ENCODE measurements around the gene STX7.

STX7 gene

DNA sequence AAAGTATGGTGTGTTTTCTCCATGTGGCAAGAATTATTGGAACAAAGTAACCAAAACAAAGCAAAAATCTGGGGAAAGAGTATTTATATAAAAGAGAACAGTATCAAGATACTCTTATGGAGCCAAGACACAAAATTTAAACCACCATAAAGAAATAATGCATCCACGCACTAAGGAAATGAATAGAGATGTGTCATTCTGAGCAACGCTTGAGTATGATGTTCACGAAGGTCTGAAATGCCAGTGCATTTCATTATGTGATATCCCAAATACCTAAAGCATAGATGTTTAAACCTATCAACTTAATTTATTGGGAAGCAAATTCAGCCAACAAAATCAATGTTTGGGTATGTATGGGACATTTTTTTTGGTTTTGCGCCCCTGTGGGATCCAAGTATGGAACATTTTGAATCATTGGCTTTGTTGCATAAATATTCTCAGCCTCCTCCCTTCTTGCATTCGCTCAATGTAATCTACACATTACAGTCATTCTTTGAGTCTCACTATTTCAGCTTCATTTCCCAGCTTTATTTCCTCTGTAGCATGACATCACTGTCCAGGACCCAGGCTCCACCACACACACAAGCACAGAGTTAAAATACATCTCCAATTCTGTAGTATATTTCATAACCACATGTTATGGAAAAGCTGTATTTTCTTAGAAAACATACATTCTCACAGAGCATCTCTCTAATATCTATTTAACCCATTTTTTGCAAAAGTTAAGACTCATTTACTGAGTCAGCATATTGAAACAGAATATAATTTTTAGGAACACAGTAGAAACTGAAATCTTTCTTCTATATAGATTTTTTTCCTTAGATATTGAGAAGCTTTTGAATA is 100.0 kb downstream of the STX7 start:
- DNase-seq (ENCODE audit: low spot score): no peak

GRCh38 chr6:132411296-132411695 is 101.6 kb downstream of the STX7 start:
- DNase-seq (ENCODE audit: low spot score): no peak

DNA sequence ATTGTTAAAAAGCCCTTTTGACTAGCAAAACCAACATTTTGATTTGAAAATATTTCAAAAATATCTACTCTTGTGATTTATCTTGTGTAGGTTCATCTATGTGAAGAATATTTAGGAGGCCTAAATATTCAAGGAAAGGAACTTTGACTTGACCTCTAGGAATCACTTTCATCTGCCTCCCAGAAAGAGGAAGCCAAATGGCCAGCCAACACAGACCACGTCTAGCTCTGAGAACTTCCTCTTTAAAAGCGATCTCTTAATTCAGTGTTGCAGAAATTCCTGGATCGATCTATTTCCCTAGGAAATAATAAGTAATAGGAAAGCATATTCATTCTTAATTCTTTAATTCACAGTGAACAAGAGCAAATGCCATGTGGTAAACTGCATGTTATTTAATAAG is 102.1 kb downstream of the STX7 start:
- DNase-seq (ENCODE audit: low spot score): peak; percentile 31

- no peak for DNase-seq (ENCODE audit: low spot score)
These were observed 107.6 kb downstream of the STX7 start for GRCh38 chr6:132405143-132405915.

- DNase-seq (ENCODE audit: low spot score): no peak
These were observed 108.2 kb downstream of the STX7 start for GRCh38 chr6:132404736-132405135.

GRCh38 chr6:132404330-132404729 is 108.6 kb downstream of the STX7 start:
- no peak for DNase-seq (ENCODE audit: low spot score)

GRCh38 chr6:132401618-132402285 is 111.2 kb downstream of the STX7 start:
- DNase-seq (ENCODE audit: low spot score): no peak

DNA sequence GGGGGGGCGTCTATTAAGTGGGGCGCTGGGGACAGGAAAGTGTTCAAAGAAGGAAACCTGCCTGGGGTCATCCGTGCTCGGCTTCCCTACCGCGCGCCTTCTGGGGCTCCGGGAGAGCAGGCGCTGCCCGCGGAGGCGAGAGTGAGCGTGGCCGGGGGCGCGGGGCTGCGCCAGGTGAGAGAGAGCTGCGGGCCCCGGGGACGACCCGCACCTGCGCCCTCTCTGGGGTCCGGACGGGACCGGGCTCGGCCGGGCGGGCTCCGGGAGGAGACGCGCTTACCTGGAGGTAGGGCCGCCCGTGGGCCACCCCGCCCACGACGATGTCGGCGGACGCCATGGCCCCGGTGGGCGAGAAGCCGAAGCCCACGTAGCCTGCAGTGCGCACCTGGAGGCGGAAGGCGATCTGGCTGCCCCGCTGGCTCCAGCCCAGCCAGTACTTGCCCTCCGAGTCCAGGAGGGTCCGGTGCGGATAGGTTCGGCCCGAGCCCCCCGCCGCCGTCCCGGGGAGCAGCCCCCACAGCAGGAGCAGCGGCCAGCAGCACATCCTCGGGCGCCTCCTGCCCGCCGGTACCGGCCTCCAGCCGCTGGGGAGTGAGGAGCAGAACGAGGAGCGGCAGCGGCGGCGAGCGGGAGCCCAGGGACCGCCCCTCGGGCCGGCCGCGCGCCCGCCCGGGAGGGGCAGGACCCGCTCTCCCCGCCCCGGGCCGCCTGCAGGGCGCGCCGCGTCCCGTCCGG is 111.9 kb downstream of the STX7 start, which contains the start of gene MOXD1:
Gene MOXD1, minus strand, starts transcription at position 593 of the 735 bp plus-strand sequence. Its CDS starts 49 bp downstream, at position 544.
- DNase-seq (ENCODE audit: low spot score): no peak

DNA sequence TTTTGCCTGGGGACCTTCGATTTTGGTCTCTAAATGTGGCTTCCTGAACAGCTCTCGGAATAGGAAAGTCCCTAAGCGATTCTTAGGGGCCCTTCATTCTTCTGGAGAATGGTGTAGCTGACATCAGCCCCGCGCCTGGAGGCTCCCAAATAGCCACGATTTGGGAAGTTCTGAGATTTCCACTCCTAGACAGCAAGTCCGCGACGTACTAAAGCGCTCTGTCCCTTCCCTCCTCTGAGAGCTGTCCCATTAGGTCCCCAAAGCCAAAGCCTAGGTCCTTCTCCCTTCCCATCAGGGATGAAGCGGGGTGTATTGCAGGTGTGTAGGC is 112.4 kb downstream of the STX7 start:
- no peak for DNase-seq (ENCODE audit: low spot score)

- DNase-seq (ENCODE audit: low spot score): no peak
These were observed 113.4 kb downstream of the STX7 start for GRCh38 chr6:132399376-132400074.

Data from pons (tissue), 1 donor.